Uterus (tissue), 4 donors: ENCODE data around the gene NPC1L1. TPM values are rescaled to one million over a fixed set of nuclear protein-coding genes. Genes with fewer than 3 reads are reported as not detected.

Experiments used
- DNase-seq, 2 donors: peaks; one replicate each; pipeline ENCODE4 v3.0.0-alpha.2; 2019 to 2020
- H3K27ac ChIP-seq, 2 donors: fragments of 200-600 bp; sonication (generic); 1 replicate in 1 of 2; 2 replicates in 1 of 2; pipeline ENCODE4 v1.5.1; 2016 to 2018
- H3K27me3 ChIP-seq, 2 donors: fragments of 200-600 bp; sonication (generic); one replicate each; pipeline ENCODE4 v1.5.1; 2018 to 2019; ENCODE audit warnings: control low read depth in 1 of 2
- H3K36me3 ChIP-seq, 2 donors: fragments of 200-600 bp; sonication (generic); one replicate each; pipeline ENCODE4 v1.5.1; 2019; ENCODE audit warnings: control low read depth in 1 of 2
- H3K4me1 ChIP-seq, 2 donors: fragments of 200-600 bp; sonication (generic); one replicate each; pipeline ENCODE4 v1.5.1; 2018 to 2019; ENCODE audit warnings: control low read depth in 1 of 2
- H3K4me3 ChIP-seq, 2 donors: fragments of 200-600 bp; sonication (generic); 1 replicate in 1 of 2; 2 replicates in 1 of 2; pipeline ENCODE4 v1.5.1; 2018 to 2019; ENCODE audit warnings: mild to moderate bottlenecking in 1 of 2
- H3K9me3 ChIP-seq, 2 donors: fragments of 200-600 bp; sonication (generic); one replicate each; pipeline ENCODE4 v1.5.1; 2019; ENCODE audit warnings: control low read depth in 1 of 2
- POLR2A ChIP-seq, 2 donors: fragments of 450-650 bp; IDR thresholded peaks; one replicate each; pipeline ENCODE4 v1.6.1; 2016; ENCODE audit warnings: antibody characterized with exemption in 2 of 2, mild to moderate bottlenecking in 1 of 2, moderate library complexity in 1 of 2
- intact Hi-C: fragments of 100-400 bp; cut with DNase I; formaldehyde crosslinking; loops from one replicate; pipeline ENCODE4 v1.15.1; 2023; ENCODE audit warnings: low total_unique reads
- total RNA-seq, 4 donors: library from RNA; depleted of rRNA in 3 of 4; stranded (reverse); fragments of >200 nt in 3 of 4; gene quantifications; one replicate each; pipeline versions ENCODE4 v1.1.0 to v1.2.4, GENCODE V29; 2014 to 2023
- TF ChIP-seq, protein P1 (sequence below), 4 experiments: fragments of 200-600 bp in 2 of 4; fragments of 450-650 bp in 2 of 4; sonication (generic) in 2 of 4; IDR thresholded peaks; one replicate each; pipeline ENCODE4 v1.5.1; 2016 to 2019; ENCODE audit warnings: antibody characterized with exemption in 4 of 4, mild to moderate bottlenecking in 2 of 4, moderate library complexity in 1 of 4
- donor health status: DM: yes; HTN: yes; CAD: no.

Gene NPC1L1
- total RNA-seq, 4 donors from 2014 or later = 0.49 TPM; not detected in 3

DNA sequence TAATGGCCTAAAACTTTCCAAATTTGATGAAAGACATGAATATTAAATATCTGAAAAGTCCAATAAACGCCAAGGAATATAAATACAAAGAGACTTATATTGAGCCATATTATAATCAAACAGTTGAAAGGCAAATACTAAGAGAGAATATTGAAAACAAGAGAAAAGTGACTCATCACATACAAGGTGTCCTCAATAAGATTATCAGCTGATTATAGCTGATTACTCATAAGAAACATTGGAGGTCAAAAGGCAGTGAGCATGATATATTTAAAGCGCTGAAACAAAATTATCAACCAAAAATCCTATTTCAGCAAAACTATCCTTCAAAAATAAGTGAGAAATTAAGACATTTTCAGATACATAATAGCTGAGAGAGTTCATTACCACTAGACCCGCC, 7.8 kb upstream of the NPC1L1 start:
- Histone ChIP-seq H3K27ac (no peak overlapping the region), H3K27me3 (no peaks in the 10 kb centered on the region)
- intact Hi-C loops = no loop called here

DNA sequence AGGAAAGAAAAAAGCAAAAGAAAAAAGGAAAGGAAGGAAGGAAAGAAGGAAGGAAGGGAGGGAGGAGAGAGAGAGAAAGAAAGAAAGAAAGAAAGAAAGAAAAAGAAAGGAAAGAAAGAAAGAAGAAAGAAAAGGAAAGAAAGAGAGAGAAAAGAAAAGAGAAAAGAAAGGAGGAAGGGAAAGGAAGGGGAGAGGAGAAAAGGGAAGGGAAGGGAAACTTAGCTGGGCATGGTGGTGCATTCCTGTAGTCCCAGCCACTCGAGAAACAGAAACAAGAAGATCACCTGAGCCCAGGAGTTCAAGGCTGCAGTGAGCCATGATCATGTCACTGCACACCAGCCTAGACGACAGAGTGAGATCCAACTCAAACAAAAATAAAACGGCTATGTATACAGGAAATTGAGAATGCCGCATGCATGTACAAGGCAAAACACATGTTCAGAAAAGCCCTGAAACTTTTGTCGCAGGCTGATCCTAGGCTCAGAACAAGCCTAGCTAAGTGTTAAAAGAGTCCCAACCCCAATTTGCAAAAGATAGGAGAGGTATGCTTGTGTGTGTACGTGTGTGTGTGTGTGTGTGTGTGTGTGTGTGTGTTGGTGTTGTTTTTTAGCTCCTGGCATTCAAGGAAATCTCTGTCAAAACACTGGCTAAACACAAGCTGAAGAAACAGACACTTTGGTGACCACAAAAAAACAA, 6.6 kb upstream of the NPC1L1 start:
- TF ChIP-seq, protein P1, sequence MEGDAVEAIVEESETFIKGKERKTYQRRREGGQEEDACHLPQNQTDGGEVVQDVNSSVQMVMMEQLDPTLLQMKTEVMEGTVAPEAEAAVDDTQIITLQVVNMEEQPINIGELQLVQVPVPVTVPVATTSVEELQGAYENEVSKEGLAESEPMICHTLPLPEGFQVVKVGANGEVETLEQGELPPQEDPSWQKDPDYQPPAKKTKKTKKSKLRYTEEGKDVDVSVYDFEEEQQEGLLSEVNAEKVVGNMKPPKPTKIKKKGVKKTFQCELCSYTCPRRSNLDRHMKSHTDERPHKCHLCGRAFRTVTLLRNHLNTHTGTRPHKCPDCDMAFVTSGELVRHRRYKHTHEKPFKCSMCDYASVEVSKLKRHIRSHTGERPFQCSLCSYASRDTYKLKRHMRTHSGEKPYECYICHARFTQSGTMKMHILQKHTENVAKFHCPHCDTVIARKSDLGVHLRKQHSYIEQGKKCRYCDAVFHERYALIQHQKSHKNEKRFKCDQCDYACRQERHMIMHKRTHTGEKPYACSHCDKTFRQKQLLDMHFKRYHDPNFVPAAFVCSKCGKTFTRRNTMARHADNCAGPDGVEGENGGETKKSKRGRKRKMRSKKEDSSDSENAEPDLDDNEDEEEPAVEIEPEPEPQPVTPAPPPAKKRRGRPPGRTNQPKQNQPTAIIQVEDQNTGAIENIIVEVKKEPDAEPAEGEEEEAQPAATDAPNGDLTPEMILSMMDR (IDR thresholded peaks at IDR 0.05) = no peak
- TF ChIP-seq POLR2A (IDR thresholded peaks at IDR 0.05) = no peak
- H3K27me3 ChIP-seq = no peaks in the 10 kb centered on the region
- no peaks in the 10 kb centered on the region for H3K4me1 ChIP-seq
- H3K36me3 ChIP-seq = no peaks in the 10 kb centered on the region
- intact Hi-C loops = no loop called here
- DNase-seq = no peak
- no peaks in the 10 kb centered on the region for H3K9me3 ChIP-seq
- no peak overlapping the region for H3K4me3 ChIP-seq
- H3K27ac ChIP-seq = no peak overlapping the region

More for the DNA sequence above, 7.8 kb upstream of the NPC1L1 start:
- Histone ChIP-seq H3K4me1 (no peaks in the 10 kb centered on the region), H3K9me3 (no peaks in the 10 kb centered on the region), H3K4me3 (no peak overlapping the region), H3K36me3 (no peaks in the 10 kb centered on the region)
- no peak for TF ChIP-seq POLR2A (IDR thresholded peaks at IDR 0.05)
- TF ChIP-seq, protein P1 (IDR thresholded peaks at IDR 0.05) = no peak
- no peak for DNase-seq

DNA sequence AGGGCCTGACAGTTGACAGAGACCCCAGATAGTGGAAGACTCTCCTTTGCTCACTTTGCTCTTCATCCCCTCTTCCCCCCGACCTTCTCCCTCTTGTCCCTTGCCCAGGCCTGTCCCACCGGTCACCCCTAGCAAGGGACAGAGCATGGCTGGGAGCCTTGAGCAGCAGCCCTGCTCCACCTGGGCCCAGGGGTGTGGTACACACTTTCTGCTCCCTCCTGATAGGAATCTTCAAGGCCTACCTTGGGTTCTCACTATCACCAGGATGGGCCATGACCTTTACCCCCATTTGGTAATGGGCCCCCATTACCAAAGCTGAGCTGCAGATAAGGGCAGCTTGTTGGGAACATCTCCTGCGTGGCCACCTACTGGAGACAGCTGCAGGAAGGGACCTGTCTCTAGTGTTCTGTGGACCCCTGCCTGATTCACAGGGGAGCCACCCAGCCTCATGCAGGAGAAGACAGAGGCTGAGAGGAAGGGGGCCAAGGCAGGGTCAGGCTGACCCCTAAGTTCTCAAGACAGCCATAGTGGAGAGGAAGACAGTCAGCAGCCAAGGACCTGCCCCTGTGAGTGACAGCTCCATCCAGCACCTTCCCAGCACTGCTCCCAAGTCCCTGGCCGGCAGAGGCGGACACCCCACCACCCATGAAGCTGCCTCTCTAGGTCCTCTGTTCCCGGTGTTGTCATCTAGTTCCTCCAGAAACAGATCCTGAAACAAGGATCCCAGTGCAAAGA, 913 bp upstream of the NPC1L1 start:
- no peak for DNase-seq
- Histone ChIP-seq H3K27me3 (no peaks in the 10 kb centered on the region), H3K4me1 (no peaks in the 10 kb centered on the region), H3K27ac (no peak overlapping the region), H3K4me3 (no peak overlapping the region), H3K9me3 (no peaks in the 10 kb centered on the region), H3K36me3 (no peaks in the 10 kb centered on the region)
- TF ChIP-seq POLR2A (IDR thresholded peaks at IDR 0.05) = no peak
- TF ChIP-seq, protein P1 (IDR thresholded peaks at IDR 0.05) = no peak
- intact Hi-C loops = no loop called here

DNA sequence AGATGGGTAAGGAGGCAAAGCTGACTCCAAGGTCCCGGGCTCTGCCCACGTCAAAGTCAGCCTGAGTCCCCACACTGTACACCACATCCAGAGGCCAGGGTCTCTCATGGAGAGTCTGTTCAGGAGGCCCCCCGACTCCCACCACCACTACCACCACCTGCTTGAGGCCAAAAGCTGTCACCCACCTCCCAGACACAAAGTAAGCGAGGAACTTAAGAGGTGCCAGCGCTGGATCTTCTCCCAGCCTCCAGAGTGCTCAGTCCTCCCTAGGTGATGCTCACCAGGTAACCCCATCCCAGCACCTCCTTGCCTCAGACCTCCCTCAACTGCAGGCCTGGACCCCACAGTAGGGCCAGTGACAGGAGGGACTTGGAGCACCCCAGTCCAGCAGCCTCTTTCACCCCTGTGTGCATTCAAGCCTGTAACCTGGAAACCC, 520 bp downstream of the NPC1L1 start:
- intact Hi-C loops = no loop called here
- DNase-seq = no peak

More for the DNA sequence above, 520 bp downstream of the NPC1L1 start:
- no peaks in the 10 kb centered on the region for H3K9me3 ChIP-seq
- no peaks in the 10 kb centered on the region for H3K36me3 ChIP-seq
- H3K4me3 ChIP-seq = no peak overlapping the region
- TF ChIP-seq, protein P1 (IDR thresholded peaks at IDR 0.05) = no peak
- no peak for TF ChIP-seq POLR2A (IDR thresholded peaks at IDR 0.05)
- H3K27me3 ChIP-seq = no peaks in the 10 kb centered on the region
- no peak overlapping the region for H3K27ac ChIP-seq
- no peaks in the 10 kb centered on the region for H3K4me1 ChIP-seq
